ENCODE data around the gene REV3L. TPM values are rescaled to one million over a fixed set of nuclear protein-coding genes. Genes with fewer than 3 reads are reported as not detected.

REV3L gene
- total and polyA plus RNA-seq, 2 of the 8 experiments (the other 6 are each of a cell fraction or from before 2014, with no cell fraction given): 2.1 to 6.6 TPM

GRCh38 chr6:111470991-111471390 is 12.0 kb downstream of the REV3L start (continued):
- TF ChIP-seq CREB1 (IDR thresholded peaks at IDR 0.05): no peak

All from H1 (cell line).